Left forelimb (tissue), 1 donor: ENCODE data around the gene COX17.
"Not testable (repeated sequence)": the region's sequence is repeated elsewhere in the genome, so short reads cannot be mapped to it uniquely, and the experiment has no call there.

ENCODE experiments used
- DNase-seq: peaks from one replicate; pipeline ENCODE4 v3.0.0-alpha.2; 2018; ENCODE audit warnings: low spot score

Gene COX17, protein sequence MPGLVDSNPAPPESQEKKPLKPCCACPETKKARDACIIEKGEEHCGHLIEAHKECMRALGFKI

DNA sequence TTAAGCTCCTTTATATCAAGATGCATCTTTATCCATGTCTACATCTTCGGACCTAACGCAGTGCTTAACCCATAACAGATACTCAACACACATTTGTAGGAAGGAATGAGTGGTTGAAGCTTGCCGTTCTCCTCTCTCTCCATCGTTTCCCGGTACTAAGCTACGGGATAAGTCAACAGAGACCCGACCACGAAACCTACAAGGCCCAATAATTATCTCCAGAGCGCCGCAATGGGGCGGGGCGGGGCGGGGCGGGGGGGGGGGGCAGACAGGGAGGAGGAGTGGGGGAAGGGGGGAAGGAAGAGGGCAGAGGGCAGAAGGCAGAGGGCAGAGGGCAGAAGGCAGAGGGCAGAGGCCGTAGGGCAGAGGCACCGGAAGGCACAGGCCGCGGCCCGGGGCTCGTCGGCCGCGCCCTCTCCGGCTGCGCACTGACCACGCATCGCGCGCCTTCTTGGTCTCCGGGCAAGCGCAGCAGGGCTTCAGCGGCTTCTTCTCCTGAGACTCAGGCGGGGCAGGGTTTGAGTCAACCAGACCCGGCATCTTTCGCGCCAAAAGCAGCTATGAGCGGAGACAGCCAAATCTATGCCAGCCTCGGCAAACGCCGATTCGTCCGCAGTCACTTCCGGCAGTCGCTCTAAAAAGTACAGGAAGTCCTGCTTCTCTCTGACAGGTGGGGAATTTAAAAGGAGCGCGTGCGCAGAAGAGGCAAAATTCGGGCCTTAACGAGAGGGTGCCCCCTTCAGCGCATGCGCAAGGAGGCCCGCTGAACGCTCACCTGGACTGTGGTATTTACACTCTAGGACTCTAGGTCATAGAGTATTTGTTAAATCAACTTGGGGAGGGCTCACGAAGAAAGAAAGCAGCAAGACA is at the start of gene COX17:
Gene COX17 (minus strand): TSS at position 636 of the 870 bp plus-strand sequence. CDS start 96 bp downstream, at position 540.
- peak; percentile 90 for DNase-seq

DNA sequence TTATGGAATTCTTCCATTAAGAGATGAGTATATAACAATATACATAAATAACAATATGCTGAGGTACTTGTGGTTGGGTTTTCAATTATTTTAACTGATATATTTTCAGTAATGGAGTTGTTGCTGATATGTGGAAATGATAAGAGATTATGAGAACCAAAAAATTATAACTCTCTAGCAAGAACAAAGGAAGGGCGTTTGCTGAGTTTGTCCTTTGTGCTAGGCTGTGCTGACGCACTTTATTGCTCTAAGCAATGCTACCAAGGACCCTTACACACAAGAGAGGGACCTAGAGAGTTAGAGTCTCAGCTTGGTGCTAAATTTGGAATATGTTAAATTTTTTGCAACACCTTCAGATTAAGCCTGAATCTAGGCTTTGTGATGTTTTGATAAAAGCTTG is 49.7 kb upstream of the COX17 start:
- DNase-seq = no peak

DNA sequence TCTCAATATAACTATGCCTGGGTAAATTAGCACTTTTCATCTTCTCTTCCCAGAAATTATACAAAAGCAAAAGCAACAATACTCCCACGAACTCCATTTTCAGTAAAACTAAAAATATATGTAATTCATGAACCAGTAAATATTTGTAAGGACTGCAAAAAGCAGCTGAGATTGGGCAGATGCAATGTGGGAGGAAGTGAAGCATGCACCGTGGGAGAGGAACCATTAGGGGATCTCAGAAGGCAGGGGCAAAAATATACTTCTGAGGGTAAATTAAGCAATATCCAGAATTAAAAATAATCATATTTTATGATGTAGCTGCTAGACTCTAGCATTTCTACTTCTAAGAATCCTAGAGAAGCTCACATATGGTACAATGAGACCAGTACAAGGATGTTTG is 45.8 kb upstream of the COX17 start:
- no peak for DNase-seq

DNA sequence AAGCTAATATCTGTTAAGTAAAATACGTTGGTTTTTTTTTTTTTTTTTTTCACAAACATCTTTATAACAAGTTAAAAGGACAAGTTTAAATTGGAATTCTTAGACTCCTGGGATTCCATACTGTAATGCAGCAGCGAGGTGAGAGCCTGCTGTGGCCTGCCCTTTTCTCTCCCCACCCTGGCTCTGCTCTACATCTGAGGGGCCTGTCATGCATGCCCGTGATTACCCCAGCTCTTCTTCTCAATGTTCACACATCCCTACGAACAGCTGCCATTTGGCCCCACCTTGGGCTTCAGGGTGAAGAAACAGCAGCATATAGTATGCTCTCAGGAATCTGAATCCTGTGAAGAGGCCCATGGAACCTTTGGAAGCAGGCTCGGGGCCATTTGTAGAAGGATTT is 40.3 kb upstream of the COX17 start:
- no peak for DNase-seq

DNA sequence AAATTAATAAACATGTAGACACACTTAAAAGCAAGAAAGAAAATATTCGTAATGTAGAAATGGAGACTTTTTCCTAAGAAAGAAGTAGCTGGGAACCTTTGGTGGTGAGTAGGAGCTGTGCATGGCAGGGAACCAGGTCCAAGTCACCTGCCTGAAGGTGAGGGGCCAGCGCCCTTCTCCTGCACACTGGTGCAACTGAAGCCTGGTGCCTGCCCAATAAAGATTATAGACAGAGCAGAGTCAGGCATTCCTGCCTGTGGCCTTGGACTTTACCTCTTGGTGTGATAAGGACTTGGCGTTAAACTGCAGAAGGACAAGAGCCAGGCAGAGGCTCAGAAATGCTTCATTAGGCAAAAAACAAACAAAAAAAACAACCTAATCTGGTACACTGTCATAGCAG is 39.8 kb upstream of the COX17 start:
- no peak for DNase-seq

DNA sequence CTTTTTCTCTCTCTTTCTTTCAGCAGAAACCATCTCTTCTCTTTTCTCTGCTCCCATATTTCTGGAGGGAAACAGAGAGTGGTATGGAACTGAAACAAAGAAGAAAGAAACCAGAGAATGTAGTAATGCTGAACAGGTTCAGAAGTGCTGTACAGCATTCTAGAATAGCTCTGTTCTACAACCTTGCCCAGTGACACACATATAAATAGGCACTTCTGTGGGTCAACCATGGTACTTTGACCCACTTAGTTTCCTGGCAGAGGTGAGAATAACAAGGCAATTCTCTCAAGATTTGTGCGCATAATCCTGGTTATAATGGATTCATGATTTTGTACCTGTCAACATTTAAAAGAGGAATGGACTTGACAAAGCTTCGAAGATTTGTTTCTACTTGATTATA is 37.9 kb upstream of the COX17 start:
- DNase-seq = no peak

DNA sequence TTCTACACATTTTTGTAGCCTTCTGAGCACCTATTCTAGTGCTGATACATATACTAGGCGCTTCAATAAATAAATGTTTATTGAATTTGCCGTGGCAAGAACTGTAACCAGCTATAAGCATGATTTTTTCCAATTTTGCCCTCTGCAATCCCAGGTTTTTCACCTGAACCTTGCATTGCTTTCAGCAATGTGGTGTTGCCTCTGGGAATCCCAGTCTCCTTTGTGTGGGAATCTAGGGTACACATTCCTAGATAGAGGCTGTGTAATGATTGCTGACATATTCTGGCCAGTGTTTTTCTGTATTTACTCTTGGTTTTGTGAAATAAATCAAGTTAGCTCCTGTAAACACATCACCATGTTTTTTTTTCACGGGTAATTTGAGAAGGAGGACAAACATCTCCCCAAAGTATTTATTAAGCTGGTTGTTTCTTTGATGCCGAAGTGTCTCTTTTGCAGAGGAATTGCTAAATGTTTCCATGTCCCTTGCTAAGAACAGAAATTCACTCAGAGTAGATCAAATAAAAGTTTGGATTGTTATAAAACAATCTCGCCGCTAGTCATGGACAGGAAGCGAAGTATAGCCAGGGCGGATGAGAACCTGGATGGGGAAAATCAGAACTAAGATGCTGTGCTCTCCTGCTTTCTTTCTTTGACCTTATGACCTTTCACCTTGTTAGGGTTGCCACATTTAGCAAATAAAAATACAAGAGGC is 26.8 kb upstream of the COX17 start:
- DNase-seq = no peak

DNA sequence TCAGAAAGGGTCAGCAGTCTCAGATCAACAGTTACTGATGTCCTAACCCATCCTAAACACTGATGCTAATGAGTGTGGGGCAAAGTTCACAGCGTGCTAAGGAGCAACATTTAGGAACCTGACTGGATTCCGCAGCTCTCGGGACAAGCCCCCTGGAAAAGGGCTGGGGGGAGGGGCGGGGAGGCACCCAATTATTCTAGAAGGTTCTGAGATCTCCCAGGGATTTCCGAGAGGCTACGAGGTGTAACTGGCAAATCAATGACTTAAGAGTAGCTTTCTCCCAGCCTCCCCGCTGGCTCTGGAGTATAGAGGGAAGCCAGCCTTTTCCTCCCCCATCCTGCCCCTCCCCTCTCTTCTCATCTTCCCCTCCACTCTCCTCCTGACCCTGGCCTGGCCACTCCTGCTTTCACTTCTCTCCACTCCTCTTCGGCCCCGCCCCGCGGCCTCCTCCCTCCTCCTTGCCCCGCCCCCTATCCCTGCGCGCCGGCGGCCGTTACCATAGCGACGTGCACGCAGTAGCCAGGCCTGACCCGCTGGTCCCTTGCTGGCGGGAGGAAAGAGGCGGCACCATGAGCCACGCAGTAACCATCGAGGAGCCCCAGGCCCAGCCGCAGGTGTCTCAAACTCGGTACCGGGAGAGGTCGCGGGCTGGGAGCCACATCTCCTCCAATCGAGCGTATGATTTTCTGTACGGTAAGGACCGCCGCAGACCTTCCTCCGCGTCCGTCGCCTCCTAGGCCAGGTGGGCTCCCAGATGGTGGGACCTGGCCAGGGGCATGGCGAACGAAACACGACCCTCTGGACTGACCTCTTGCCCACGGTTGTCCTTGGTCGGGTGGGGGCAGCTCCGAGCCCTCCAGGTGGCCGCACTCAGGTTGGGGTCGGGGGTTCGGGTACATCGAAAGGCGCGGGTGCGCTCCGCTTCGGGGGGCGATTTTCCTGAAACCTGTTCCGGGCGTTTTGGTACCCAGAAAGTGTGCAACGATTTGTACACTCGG is 25.6 kb upstream of the COX17 start, which contains the start of gene CFAP91:
Gene CFAP91 (plus strand): TSS at position 493 of the 998 bp plus-strand sequence. CDS start 77 bp downstream, at position 570.
- peak; percentile 93 for DNase-seq

DNA sequence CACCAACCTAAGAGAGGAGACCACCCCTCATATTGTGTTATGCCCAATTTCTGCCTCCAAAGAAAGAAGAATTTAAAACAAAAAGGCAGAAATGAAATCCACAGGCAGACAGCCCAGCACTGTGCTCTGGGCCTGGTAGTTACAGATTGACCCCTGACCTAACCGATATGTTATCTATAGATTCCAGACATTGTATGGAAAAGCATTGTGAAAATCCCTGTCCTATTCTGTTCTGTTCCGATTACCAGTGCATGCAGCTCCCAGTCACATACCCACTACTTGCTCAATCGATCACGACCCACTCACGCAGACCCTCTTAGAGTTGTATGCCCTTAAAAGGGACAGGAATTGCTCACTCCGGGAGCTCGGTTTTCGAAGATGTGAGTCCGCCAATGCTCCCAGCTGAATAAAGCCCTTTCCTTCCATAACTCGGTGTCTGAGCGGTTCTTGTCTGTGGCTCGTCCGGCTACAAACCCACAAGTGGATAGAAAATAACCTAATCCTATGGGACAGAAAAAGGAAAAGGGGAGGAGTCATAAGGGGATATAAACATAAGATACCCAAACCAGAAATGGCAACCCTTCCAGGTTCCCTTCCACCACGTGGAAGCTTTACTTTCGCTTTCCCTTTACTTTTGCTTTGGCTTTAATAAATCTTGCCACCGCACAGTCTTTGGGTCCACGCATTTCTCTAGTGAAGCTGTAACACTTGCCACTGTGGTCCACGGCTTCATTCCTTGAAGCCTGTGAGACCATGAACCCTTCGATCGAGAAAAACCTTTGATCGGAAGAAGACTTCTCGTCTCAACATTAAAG is 23.9 kb upstream of the COX17 start:
- no peak for DNase-seq

DNA sequence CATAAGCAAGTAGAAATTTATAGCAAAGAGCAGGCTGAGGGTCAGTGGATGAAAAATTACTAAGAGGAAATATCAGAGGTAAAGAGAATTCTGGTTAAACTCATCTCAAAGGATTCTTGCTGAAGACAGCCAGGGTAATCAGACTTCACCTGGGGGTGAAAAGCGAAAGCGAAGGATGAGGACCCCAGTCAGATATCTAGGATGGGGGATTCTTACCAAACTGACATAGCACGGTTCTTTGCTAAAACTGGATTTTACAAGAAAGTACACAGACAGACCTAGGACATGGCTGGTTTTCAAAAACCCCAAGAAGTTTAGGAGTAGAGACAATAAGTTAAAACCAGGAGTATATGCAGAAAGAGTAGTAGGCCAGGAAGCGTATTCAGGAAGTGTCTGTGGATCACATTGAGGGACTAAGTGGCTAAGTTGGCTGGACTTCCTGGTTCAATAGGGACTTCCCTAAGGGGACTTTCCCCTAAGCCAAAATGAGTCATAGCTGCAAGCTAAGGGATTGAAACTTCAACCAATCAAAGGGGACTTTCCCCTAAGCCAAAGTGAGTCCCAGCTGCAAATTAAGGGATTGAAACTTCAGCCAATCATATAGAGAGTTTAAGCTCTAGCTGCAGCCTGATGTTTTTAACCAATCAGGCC is 23.2 kb upstream of the COX17 start:
- no peak for DNase-seq

DNA sequence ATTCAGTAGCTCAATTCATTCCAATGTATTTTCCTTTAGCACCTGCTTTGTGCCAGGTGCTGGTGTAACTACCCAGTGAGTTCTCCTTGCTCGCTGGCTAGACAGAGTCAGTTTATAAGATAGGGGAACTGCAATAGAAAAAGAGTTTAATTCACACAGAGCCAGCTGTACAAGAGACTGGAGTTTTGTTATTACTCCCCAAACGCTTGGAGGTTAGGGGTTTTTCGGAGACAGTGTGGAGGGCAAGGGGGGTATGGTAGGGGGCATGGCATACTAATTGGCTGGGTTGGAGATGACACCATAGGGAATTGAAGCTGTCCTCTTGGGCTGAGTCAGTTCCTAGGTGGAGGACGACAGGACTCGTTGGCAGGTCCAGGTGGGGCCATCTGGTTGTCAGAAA is 20.2 kb upstream of the COX17 start:
- no peak for DNase-seq

DNA sequence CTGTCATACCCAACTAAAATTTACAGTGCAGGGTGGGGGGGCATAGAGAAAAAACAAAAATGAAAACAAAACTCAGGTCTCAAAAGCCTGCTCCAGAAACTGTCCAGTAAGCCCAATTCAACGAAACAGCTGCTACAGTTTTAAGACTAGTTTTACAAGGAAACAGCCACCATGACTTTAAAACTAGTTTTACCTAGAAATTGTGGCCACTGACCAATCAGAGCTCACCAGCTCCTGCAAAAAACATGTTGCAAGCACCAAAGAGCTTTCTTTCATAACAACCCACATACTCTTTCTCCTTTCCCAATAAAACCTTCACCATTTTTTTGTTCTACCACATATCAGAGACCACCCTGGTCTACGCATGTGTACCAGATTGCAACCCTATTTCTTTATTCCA is 18.3 kb upstream of the COX17 start:
- DNase-seq = no peak

DNA sequence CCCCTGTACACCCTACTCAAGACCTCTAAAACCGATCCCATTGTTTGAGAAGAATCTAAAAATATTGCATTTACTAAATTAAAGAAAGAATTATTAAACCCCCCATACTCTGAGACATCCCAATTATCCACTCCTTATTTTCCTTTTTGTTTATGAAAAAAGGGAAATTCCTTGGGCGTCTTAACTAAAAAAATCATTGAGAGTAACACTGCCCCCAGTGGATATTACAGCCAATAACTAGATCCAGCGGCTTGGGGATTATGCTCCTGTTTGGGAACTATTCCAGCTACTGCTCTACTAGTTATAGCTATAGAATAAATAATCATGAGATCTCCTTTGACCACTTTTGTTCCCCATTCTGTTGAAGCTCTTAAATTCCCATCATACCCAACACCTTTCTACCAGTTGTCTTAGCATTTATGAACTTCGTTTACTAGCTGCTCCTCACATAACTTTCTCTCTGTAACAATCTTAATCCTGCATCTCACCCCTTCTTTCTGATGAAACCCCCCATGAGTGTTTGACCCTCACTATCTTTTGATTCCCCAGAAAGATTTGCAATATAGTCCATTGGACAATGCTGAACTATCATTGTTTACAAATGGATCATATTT is 12.9 kb upstream of the COX17 start:
- no peak for DNase-seq

DNA sequence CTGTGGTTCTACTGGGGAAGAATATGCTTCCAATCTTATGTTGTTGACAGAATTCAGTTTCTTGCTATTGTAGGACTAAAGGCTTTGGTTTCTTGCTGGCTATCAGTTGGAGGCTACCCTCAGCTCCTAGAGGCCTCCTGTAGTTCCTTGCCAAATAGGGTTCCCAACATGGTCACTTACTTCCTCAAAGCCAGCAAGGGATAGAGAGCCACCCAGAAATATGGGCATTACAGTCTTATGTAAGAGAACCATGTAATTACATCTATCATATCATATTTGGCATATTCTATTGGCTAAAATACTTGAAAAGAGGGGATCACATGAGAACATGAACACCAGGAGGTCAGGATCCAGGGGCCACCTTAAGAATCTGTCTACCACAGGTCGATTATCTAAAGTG is 6.2 kb upstream of the COX17 start:
- DNase-seq = no peak

DNA sequence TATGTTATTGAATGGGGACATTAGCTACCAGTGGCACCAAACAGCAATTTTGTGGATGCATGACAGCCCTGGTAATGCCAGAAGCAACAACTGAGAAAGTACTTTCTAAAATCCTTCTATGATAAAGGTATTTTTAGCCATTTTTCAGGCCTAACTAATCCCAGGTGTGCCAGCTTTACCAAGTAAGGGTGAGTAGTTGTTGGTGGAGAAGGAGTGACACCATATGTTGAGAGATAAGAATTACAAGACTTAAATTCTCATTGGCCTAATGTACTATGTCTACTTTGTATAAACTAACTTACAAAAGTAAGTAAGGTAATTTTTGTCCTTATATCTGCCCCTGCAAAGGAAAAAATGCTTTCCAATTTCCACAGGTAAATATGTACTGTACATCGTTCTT is 4.1 kb upstream of the COX17 start:
- no peak for DNase-seq

DNA sequence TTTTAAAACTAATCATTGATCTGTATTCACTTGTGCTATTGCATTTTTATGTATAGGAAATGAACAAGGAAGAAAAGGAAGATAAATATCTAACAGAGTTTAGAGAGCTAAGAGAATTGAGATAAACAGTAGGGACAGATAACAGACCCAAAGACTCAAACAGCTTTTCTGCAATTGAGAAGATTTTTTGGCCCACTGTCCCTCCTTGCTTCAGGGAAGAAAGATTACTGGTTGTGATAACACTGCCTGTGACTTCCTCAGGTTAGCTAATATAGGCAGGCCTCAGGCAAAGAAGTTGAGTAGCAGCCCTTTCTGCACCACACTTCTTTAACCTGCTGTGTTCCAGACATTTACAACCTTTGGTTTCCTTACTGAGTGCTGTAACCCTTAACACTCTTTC is 2.7 kb upstream of the COX17 start:
- no peak for DNase-seq

DNA sequence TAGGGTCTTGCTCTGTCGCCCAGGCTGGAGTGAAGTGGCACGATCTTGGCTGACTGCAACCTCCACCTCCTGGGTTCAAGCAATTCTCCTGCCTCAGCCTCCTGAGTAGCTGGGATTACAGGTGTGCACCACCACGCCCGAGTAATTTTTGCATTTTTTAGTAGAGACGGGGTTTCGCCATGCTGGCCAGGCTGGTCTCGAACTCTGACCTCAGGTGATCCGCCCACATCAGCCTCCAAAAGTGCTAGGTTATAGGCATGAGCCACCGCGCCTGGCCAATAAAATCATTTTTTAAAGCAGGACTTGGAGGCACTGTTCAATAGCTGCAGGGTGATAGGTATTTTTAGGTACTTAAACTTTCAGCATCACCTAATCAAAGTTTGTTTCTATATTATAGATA is 1.0 kb upstream of the COX17 start:
- DNase-seq = not testable (repeated sequence)

DNA sequence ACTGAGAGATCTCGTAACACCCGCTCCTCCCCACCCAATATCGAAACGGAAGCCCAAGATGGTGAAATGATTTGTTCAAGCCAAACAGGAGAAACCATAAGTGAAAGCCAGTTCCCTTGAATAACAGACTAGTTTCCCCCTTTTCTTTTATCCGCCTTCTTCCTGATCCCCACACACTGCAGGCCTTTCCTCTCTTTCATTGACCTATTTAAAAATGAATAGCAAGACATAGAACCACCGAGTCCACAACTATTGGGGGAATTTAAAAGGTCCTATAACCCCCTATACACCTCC is 382 bp upstream of the COX17 start:
- no peak for DNase-seq

DNA sequence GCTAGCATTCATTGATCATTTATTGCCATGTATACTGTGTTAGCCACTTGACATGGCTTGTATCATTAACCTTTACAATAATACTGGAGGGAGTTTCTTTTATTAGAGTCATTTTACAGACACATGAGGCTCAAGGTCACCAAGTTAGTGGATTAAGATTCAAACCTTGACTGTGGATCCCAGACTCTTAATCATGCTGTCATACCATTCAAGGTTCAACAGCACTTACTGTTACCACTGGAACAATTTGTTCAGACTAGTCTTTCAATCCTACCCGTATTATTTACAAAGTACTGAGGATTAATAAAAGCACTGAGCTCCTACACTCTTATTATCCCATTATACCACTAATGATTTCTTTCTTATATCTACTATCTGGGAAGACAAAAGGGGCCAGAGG is 1.2 kb downstream of the COX17 start:
- DNase-seq = no peak

DNA sequence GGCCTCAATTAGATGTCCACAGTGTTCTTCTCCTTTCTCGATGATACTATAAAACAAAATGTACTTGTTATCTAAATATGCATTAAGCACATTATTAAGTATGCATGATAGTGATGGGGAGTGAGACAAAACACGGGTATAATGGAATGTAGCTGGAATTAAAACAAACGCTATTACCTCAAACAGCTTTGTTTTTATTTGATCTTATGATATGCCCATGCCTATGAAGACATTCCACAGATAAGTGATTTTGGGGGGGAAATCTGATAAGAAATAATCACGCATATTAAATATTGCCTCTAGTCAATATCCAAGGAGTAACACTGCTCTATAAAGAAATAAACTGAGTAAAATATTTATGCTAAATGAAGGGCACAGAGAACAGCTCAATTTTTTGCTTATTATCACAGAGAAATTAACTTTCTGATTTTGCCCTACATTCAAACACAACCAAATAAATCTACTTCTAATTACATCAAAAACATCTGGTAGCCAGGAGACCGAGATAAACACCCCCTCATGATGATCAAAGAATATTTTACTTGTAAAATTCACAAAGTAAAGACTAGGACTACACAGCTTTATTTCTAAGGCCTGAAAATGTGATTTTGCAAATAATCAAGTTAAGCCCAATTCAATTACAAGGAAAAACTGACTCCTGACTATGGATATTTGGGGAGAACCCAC is 1.9 kb downstream of the COX17 start:
- DNase-seq = no peak
